ENCODE data around the gene GCAT. TPM values are rescaled to one million over a fixed set of nuclear protein-coding genes. Genes with fewer than 3 reads are reported as not detected.

GCAT gene
- total RNA-seq, 4 donors from 2014 or later = 30.4 to 59.1 (median 38.2) TPM

- intact Hi-C loops (cut with DNase I) = no loop called here
- no peaks in the 10 kb centered on the region for H3K9me3 ChIP-seq
- H3K27ac ChIP-seq = no peak overlapping the region
- no peak for TF ChIP-seq POLR2A (IDR thresholded peaks at IDR 0.05)
- TF ChIP-seq, protein P1, sequence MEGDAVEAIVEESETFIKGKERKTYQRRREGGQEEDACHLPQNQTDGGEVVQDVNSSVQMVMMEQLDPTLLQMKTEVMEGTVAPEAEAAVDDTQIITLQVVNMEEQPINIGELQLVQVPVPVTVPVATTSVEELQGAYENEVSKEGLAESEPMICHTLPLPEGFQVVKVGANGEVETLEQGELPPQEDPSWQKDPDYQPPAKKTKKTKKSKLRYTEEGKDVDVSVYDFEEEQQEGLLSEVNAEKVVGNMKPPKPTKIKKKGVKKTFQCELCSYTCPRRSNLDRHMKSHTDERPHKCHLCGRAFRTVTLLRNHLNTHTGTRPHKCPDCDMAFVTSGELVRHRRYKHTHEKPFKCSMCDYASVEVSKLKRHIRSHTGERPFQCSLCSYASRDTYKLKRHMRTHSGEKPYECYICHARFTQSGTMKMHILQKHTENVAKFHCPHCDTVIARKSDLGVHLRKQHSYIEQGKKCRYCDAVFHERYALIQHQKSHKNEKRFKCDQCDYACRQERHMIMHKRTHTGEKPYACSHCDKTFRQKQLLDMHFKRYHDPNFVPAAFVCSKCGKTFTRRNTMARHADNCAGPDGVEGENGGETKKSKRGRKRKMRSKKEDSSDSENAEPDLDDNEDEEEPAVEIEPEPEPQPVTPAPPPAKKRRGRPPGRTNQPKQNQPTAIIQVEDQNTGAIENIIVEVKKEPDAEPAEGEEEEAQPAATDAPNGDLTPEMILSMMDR (IDR thresholded peaks at IDR 0.05) = no peak
- WGBS, 2 donors = 98 to 99% methylated on average over 11 to 14 of the region's 16 CpGs
- H3K4me3 ChIP-seq (replicated peaks in 1 of 3) = no peak overlapping the region
- no peaks in the 10 kb centered on the region for H3K4me1 ChIP-seq
- no peaks in the 10 kb centered on the region for H3K27me3 ChIP-seq
- peaks cover 29 to 54% of the 10 kb centered on the region in 2 donors for H3K36me3 ChIP-seq
- no peak for DNase-seq
These were observed 24.5 kb downstream of the GCAT start for GRCh38 chr22:37832022-37832857.

DNA sequence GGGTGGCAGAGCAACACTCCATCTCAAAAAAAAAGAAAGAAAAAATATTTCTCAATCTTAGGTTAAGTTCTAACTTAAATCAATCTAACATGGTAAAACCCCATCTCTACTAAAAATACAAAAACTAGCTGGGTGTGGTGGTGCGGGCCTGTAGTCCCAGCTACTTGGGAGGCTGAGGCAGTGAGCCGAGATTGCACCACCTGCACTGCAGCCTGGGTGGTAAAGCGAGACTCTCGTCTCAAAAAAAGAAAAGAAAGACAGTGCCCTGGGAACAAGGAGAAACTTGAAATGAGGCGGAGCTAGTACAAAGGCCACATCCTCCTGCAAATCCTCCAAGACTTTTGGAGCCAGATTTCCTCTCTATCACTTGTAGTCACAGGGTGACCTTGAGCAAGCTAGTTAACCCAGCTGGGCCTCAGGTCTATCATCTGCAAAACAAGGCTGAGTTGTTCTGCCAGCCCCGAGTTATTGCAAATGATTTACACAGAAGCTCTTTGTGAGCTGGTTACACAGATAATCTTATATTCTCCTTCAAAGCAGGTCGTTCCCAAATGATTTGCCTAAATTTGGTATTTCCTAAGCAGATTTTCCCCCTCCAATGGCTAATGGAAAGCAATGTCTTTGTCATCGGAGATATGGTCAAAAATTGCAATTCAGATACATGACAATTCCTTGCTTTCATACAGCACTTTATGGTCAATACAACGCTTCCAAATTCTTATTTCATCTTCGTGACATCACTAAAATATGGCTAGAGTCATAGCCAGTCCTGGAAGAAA lies 34.5 kb downstream of the GCAT start:
- H3K9me3 ChIP-seq = no peaks in the 10 kb centered on the region
- H3K27me3 ChIP-seq = no peaks in the 10 kb centered on the region
- TF ChIP-seq POLR2A (IDR thresholded peaks at IDR 0.05) = no peak
- TF ChIP-seq, protein P1 (IDR thresholded peaks at IDR 0.05) = no peak
- peaks cover 7 to 9% of the 10 kb centered on the region in 2 donors for H3K4me1 ChIP-seq
- H3K4me3 ChIP-seq (replicated peaks in 1 of 3) = no peak overlapping the region
- no peak overlapping the region for H3K27ac ChIP-seq
- H3K36me3 ChIP-seq = peaks cover 23 to 28% of the 10 kb centered on the region in 2 donors
- intact Hi-C loops (cut with DNase I) = no loop called here
- WGBS, 2 donors = 90 to 91% methylated on average over 10 of the region's 10 CpGs
- no peak for DNase-seq

DNA sequence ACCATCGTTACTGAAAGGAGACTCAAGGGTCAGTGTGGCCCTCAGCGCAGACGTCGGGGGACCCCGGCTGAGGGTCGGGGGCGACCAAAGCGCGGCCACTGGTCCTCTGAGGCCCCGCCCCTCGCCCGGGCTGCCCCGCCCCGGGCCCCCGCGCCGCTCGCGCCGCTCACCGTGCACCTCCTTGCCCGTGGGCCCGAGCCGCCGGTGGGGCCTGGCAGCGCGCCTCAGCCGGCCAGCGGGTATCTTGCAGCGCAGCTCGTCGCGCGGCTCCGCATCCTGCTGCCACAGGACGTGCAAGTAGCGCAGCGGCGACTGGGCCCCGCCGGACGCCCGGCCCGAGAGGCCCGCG lies 36.0 kb downstream of the GCAT start:
- peak overlapping the region; percentile 33 to 72 (median 70) for H3K4me3 ChIP-seq (replicated peaks in 1 of 3)
- WGBS, 2 donors = 0 to 5% methylated on average over 2 to 21 of the region's 46 CpGs
- intact Hi-C loops (cut with DNase I) = no loop called here

GRCh38 chr22:37844904-37845329 lies 37.2 kb downstream of the GCAT start:
- Histone ChIP-seq H3K9me3 (no peaks in the 10 kb centered on the region), H3K27ac (peak overlapping the region; percentile 55 to 86 (median 80)), H3K36me3 (peaks cover under 1 to 1% of the 10 kb centered on the region in 2 donors), H3K27me3 (no peaks in the 10 kb centered on the region), H3K4me3 (replicated peaks in 1 of 3) (peak overlapping the region in 1 of 3 donors; percentile 20), H3K4me1 (peaks cover 15 to 16% of the 10 kb centered on the region in 2 donors)
- WGBS, 2 donors = 88 to 92% methylated on average over 6 of the region's 6 CpGs
- TF ChIP-seq, protein P1 (IDR thresholded peaks at IDR 0.05) = no peak
- TF ChIP-seq POLR2A (IDR thresholded peaks at IDR 0.05) = no peak
- no peak for DNase-seq
- intact Hi-C loops (cut with DNase I) = no loop called here

More for the DNA sequence above, 36.0 kb downstream of the GCAT start:
- H3K9me3 ChIP-seq = no peaks in the 10 kb centered on the region
- H3K36me3 ChIP-seq = peaks cover 12 to 13% of the 10 kb centered on the region in 2 donors
- peak overlapping the region; percentile 19 to 86 (median 67) for H3K27ac ChIP-seq
- H3K4me1 ChIP-seq = peaks cover 13 to 14% of the 10 kb centered on the region in 2 donors
- TF ChIP-seq POLR2A (IDR thresholded peaks at IDR 0.05) = no peak
- TF ChIP-seq, protein P1 (IDR thresholded peaks at IDR 0.05) = no peak
- no peaks in the 10 kb centered on the region for H3K27me3 ChIP-seq
- DNase-seq = no peak

Measured in thyroid gland (tissue), 4 donors.